HG03280 (cell line): ENCODE measurements around the gene FAM50B.
A peak's percentile ranks its signal among the peaks of the same experiment; 100 is the strongest.

Source experiments
- ATAC-seq: cut with Tn5 transposase; IDR thresholded peaks from one replicate; pipeline ENCODE4 v1.9.1; 2021; ENCODE audit warnings: mild to moderate bottlenecking, moderate library complexity; ENCODE audit not compliant: unreplicated experiment

Gene FAM50B, protein sequence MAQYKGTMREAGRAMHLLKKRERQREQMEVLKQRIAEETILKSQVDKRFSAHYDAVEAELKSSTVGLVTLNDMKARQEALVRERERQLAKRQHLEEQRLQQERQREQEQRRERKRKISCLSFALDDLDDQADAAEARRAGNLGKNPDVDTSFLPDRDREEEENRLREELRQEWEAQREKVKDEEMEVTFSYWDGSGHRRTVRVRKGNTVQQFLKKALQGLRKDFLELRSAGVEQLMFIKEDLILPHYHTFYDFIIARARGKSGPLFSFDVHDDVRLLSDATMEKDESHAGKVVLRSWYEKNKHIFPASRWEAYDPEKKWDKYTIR

GRCh38 chr6:3848925-3849605, at the start of gene FAM50B:
TSS of gene FAM50B (plus strand) at chr6:3849373. CDS start at chr6:3849812, 439 bp downstream.
- ATAC-seq: peak; percentile 84

GRCh38 chr6:3799719-3800118, 49.5 kb upstream of the FAM50B start:
- ATAC-seq: no peak

GRCh38 chr6:3800850-3801591, 48.2 kb upstream of the FAM50B start:
- ATAC-seq: no peak

GRCh38 chr6:3801960-3802359, 47.2 kb upstream of the FAM50B start:
- ATAC-seq: no peak

DNA sequence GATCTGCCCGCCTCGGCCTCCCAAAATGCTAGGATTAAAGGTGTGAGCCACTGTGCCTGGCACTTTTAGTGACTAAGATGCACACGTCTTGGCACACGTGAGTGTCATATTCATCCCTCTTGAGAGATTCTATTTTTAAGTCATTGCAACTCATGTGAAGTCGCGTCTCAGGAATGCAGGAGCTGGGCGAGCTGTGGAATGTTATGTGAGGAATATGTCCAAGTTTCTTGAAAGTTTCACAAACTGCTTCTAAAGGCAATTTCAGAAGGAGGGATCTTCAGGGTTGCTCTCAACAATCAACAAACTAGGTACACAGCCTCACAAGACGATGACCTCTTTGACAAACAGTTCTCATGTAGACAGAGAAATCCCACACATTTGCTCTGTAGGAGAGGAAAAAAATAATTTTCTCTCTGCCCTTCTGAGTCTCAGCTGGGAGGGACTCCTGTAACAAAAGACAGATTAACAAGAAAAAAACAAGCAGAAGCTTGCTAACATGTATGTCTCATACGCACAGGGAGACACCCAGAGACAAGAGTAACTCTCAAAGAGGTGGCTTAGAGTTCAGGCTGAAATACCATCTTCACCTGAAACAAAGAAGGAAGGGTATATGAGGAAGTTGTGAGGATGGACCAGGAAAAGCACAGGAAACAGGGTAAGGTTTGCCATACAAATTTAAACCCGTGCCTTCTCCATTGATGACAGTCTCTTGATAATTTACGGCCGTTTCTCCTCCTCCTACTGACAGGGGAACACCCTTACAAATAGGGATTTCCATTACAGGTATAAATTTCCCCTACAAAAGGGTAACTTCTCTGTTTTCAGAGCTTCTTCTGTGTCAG, 45.3 kb upstream of the FAM50B start:
- no peak for ATAC-seq

DNA sequence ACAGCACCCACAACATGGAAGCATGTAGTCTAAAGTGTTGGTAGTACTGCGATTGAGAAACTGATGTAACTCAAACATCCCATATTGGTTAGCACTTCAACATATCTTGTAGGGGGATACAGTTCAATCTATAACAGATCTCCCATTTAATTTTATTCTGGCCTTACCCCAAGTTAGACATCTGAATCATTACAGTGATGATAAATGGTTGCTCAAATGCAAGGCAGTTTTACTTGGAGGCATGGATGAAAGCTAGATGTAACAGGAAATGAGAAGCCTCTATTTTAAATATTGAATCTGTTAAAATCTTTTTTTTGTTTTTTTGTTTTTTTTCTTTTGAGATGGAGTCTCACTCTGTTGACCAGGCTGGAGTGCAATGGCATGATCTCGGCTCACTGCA, 44.2 kb upstream of the FAM50B start:
- ATAC-seq: no peak

DNA sequence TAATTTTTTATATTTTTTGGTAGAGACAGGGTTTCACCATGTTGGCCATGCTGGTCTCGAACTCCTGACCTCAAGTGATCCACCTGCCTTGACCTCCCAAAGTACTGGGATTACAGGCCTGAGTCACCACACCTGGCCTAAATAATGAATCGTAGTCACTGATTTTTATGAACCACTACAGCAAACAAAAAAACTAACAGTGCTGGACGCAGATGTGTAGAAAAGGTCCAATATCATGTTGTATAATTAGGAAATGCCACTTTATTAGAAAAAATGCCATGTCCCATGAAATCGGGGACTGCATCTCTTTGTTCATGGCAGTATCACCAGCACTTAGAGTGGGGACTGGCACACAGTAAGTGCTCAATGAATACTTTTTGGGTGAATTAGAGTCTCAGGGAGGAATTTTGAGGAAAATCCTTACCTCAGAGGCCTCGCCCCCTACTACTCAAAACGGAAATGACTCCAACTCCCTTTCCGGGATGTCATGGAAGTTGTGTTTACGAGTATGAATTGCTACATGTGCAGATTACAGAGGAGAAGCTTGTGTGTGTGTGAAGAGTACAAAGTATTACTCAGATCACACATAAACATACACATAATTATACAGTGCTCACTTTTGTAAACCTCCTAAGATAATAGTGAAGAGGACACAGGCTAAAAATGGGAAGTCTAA, 43.6 kb upstream of the FAM50B start:
- no peak for ATAC-seq

DNA sequence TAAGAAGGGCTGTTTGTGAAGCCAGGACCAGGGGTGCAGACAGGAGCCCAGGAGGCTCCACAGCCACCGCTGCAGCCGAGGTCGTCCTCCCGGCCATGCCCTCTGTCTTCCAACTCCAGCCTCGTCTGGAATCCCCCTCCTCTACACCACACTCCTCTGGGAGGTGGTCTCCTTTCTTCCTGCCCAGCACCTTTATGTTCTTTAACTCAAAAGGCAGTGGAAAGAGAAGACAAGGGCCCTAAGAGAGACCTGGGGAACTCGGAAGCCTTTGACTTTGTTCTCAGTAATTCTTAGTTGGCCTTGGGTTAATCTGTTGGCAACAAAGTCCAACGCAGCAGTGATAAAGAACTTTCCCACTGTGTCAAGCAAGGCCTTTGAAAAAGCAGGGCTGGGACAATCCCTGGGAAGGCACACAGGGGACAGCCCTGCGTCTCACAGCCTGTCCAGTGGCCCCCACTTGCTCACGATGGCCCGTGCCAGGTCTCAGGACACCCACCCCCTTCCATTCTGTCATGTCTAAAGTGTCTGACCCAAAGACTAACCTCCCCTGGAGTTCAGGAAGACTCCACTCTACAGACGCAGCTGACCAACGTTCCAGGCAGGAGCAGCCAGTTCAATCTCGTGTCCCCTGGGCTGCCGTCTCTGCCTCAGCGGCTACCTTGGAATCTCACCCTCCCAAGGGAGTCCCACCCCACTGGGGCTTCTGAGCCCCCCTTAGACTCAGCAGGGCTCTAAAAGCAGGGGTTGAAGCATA, 42.8 kb upstream of the FAM50B start:
- no peak for ATAC-seq

DNA sequence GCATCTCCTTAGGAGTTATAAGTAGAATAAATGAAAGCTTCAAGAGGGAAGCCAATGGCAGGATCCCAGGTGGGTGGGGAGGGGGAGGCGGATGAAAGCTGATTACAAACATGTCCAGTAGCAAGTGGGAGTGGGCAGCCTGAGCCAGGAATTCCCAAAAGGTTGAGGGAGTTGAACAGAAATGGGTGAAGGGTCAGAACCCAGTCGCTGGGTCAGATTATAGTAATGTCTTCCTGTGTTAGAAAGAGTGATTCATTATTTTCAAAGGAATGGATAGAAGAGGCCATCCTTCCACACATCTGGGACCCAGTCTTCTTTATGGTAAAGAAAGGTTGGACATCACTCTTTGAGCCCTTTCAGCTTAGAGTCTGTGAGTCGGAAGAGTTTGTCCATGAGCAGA, 41.0 kb upstream of the FAM50B start:
- ATAC-seq: no peak

DNA sequence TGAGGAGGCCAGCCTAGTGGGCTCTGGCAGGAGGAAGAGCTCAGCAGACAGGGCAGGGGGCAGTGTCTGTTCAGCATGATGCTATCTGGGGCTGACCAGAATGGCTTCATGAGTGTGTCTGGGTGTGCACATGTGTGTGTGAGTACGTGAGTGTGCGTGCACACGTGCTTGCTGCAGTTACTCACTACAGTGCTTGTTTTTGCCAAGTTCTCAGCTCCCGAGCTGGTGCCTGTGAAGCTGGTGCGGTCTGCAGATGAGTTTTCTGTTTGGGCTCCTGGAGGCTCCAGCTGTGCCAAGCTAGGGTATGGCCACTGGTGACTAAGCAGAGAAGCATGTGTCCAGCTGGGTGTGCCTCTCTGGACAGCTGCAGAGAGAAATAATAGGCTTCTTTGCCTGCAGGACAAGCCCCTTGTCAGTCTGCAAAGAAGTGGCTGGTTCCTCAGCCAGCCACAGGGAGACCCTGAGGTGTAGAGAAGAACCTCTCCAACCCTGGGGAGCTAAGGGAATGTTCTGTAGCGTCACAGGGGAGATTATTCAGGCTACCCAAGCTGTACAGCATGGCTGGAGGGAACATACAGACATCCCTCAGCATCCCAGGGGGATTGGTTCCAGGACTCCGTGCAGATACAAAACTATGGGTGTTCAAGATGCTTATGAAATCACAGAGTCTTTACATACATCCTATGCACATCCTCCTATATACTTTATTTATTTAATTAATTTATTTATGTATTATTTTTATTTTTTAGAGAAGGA, 40.2 kb upstream of the FAM50B start:
- ATAC-seq: no peak

DNA sequence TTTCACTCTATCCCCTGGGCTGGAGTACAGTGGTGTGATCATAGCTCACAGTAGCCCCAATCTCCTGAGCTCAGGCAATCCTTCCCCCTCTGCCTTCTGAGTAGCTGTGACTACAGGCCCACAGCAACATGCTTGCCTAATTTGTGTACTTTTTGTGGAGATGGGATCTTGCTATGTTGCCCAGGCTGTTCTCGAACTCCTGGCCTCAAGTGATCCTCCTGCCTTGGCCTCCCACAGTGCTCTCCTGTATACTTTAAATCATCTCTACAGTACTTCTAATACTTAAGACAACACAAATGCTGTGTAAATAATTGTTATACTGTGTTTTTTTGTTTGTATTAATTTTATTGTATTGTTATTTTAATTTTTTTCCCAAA, 39.7 kb upstream of the FAM50B start:
- ATAC-seq: no peak

GRCh38 chr6:3809982-3810381, 39.2 kb upstream of the FAM50B start:
- no peak for ATAC-seq

DNA sequence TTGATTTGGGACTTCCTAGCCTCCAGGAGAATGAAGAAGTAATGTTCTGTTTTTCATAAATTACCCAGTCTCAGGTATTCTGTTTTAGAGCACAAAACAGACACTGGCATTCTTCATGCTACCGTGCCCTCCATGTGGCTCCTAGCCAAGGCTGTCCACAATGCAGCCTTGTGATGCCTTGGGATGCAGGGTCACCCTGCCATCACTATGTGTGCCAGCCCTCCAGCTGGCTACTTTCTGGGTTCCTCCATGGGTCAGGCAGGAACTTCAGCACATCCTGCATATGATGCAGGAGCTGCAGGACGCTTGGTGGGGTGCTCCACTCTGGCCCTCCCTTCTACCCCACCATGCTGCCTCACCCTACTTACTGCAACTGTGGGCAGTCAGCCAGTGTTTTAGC, 38.0 kb upstream of the FAM50B start:
- ATAC-seq: no peak

DNA sequence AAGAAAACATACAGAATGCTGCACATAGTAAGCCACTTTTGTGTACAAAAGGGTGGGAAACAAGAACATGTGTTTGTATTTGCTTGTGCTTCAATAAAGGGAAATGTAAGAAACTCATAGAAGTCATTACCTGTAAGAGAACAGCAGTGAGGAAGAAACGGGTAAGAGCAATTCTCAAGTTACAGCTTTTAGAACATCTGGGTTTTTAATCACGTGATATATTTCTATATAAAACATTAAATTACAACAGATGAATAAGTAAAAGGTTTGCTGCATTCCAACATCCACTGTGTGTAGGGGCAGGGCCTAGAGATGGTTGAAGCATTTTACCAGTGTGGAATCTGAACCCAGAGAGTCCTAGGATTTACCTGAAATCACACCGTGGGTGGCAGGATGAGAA, 36.6 kb upstream of the FAM50B start:
- ATAC-seq: no peak

GRCh38 chr6:3813150-3813780, 35.9 kb upstream of the FAM50B start:
- ATAC-seq: no peak

DNA sequence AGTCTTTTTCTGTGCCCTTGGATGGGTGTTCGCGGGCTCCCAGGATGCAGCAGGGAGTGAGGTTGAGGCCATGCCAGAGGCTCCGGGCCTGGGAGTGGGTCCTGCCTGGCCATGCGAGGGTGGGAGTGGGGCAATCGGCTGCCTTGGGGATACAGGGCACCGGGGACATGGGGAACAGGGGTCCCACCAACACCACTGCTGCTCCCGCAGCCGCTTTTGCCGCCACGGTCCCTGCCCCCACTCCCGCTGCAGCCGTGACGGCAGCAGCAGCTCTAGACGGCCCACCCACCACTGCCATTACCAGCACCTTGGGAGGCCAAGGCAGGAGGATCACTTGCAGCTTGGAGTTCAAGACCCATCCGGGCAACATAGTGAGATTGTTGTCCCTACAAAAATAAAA, 35.3 kb upstream of the FAM50B start:
- no peak for ATAC-seq

DNA sequence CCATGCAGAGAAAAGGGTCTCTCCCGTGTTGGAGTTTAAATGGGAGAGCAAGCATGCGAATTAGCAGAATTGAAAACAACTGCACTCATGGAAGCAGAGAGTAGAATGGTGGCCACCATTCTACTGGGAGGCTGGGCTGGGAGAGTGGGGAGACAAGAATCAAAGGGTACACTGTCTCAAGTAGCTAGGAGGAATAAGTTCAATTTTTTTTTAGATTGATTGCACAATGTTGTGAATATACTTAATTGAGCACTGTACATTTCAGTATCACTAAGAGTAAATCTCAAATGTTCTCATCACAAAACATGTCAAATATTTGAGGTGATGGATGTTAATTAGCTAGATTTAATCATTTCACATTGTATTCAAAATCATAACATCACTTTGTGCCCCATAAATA, 34.6 kb upstream of the FAM50B start:
- no peak for ATAC-seq

DNA sequence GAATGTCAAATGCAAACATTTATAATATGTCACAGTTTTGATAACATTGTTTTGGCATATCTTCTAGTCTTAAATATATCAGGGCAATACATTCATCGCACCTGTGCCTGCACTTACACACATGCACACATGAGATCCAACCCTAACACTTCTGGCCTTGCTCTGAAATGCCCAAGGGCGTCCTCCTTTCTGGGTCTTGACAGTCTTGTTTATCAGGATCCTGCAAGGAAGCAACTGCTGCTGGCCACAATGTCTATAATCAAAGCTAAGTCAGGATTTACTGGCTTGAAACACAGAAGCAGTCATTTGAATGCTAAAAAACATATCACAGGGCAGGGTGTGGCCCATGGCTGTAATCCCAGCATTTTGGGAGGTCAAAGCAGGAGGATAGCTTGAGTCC, 32.9 kb upstream of the FAM50B start:
- ATAC-seq: no peak
